Measurements from ENCODE around the gene KLHL2.
"Not testable (repeated sequence)": the region's sequence is repeated elsewhere in the genome, so short reads cannot be mapped to it uniquely, and the experiment has no call there.

Gene KLHL2

GRCh38 chr4:165234766-165235165, 27.4 kb downstream of the KLHL2 start:
- DNase-seq (ENCODE audit: low read depth), result no peak

- not testable (repeated sequence) for DNase-seq (ENCODE audit: low read depth)
Measured at GRCh38 chr4:165236852-165237251, 29.5 kb downstream of the KLHL2 start.

- DNase-seq (ENCODE audit: low read depth), result not testable (repeated sequence)
Measured at GRCh38 chr4:165238041-165238640, 30.8 kb downstream of the KLHL2 start.

- not testable (repeated sequence) for DNase-seq (ENCODE audit: low read depth)
Measured at GRCh38 chr4:165240761-165241160, 33.4 kb downstream of the KLHL2 start.

- DNase-seq (ENCODE audit: low read depth), result not testable (repeated sequence)
Measured at GRCh38 chr4:165244148-165244547, 36.8 kb downstream of the KLHL2 start.

- DNase-seq (ENCODE audit: low read depth), result not testable (repeated sequence)
Measured at GRCh38 chr4:165244587-165245186, 37.3 kb downstream of the KLHL2 start.

GRCh38 chr4:165248102-165248501, 40.7 kb downstream of the KLHL2 start:
- DNase-seq (ENCODE audit: low read depth), result no peak

GRCh38 chr4:165248904-165249303, 41.5 kb downstream of the KLHL2 start:
- DNase-seq (ENCODE audit: low read depth), result not testable (repeated sequence)

GRCh38 chr4:165254771-165255170, 47.4 kb downstream of the KLHL2 start:
- not testable (repeated sequence) for DNase-seq (ENCODE audit: low read depth)

- not testable (repeated sequence) for DNase-seq (ENCODE audit: low read depth)
Measured at GRCh38 chr4:165255439-165255838, 48.1 kb downstream of the KLHL2 start.

- DNase-seq (ENCODE audit: low read depth), result not testable (repeated sequence)
Measured at GRCh38 chr4:165256074-165256659, 48.8 kb downstream of the KLHL2 start.

- DNase-seq (ENCODE audit: low read depth), result not testable (repeated sequence)
Measured at GRCh38 chr4:165259776-165260175, 52.4 kb downstream of the KLHL2 start.

- DNase-seq (ENCODE audit: low read depth), result not testable (repeated sequence)
Measured at GRCh38 chr4:165262306-165262705, 54.9 kb downstream of the KLHL2 start.

- not testable (repeated sequence) for DNase-seq (ENCODE audit: low read depth)
Measured at GRCh38 chr4:165263466-165263865, 56.1 kb downstream of the KLHL2 start.

- DNase-seq (ENCODE audit: low read depth), result not testable (repeated sequence)
Measured at GRCh38 chr4:165269931-165270330, 62.6 kb downstream of the KLHL2 start.

GRCh38 chr4:165273443-165273842, 66.1 kb downstream of the KLHL2 start:
- not testable (repeated sequence) for DNase-seq (ENCODE audit: low read depth)

- DNase-seq (ENCODE audit: low read depth), result not testable (repeated sequence)
Measured at GRCh38 chr4:165275357-165275756, 68.0 kb downstream of the KLHL2 start.

- DNase-seq (ENCODE audit: low read depth), result not testable (repeated sequence)
Measured at GRCh38 chr4:165279531-165279930, 72.2 kb downstream of the KLHL2 start.

- DNase-seq (ENCODE audit: low read depth), result not testable (repeated sequence)
Measured at GRCh38 chr4:165284697-165285096, 77.3 kb downstream of the KLHL2 start.

GRCh38 chr4:165286619-165287340, 79.4 kb downstream of the KLHL2 start:
- not testable (repeated sequence) for DNase-seq (ENCODE audit: low read depth)

GRCh38 chr4:165288226-165288625, 80.9 kb downstream of the KLHL2 start:
- DNase-seq (ENCODE audit: low read depth), result no peak

- DNase-seq (ENCODE audit: low read depth), result no peak
Measured at GRCh38 chr4:165288639-165289422, 81.5 kb downstream of the KLHL2 start.
